ENCODE data around the gene MMP24.
A peak's percentile ranks its signal among the peaks of the same experiment; 100 is the strongest.

MMP24 gene

GRCh38 chr20:35297740-35298139 lies 71.2 kb downstream of the MMP24 start:
- no peak overlapping the region for H3K4me3 ChIP-seq (ENCODE audit: low read depth, low read length)
- no peak for DNase-seq (ENCODE audit: low read depth, low spot score)
- in situ Hi-C loops (cut with HindIII; ENCODE audit: low sequenced_read_pairs) = no loop called here
- TF ChIP-seq CTCF (IDR thresholded peaks at IDR 0.05; ENCODE audit: low read depth, low read length) = no peak

GRCh38 chr20:35298264-35298663 lies 71.8 kb downstream of the MMP24 start:
- in situ Hi-C loops (cut with HindIII; ENCODE audit: low sequenced_read_pairs) = no loop called here
- no peak for TF ChIP-seq CTCF (IDR thresholded peaks at IDR 0.05; ENCODE audit: low read depth, low read length)
- DNase-seq (ENCODE audit: low read depth, low spot score) = no peak
- no peak overlapping the region for H3K4me3 ChIP-seq (ENCODE audit: low read depth, low read length)

DNA sequence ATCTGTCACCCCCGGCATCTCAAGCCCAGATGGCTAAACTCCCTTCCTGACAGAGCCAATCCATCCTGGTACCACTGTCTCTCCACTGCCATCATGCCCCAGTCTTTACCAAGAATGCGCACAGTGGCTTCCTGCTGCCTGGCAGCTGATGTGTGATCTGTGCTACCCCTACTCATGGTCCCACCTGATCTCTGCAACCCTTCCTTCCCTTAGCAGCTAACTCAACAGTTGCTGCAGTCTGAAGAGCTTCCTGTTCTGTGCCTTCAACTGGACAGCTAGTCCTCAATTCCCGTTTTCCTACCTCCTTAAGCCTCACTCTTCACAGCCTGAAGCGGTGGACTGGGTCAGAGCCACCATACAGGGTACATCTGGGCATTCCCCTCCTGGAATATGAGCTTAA lies 73.3 kb downstream of the MMP24 start:
- no peak for TF ChIP-seq CTCF (IDR thresholded peaks at IDR 0.05; ENCODE audit: low read depth, low read length)
- no peak for DNase-seq (ENCODE audit: low read depth, low spot score)
- in situ Hi-C loops (cut with HindIII; ENCODE audit: low sequenced_read_pairs) = loop anchor here (25.0 kb wide), 1 partner anchor 138 kb away; the partner anchor contains the start of gene GDF5
- H3K4me3 ChIP-seq (ENCODE audit: low read depth, low read length) = no peak overlapping the region

DNA sequence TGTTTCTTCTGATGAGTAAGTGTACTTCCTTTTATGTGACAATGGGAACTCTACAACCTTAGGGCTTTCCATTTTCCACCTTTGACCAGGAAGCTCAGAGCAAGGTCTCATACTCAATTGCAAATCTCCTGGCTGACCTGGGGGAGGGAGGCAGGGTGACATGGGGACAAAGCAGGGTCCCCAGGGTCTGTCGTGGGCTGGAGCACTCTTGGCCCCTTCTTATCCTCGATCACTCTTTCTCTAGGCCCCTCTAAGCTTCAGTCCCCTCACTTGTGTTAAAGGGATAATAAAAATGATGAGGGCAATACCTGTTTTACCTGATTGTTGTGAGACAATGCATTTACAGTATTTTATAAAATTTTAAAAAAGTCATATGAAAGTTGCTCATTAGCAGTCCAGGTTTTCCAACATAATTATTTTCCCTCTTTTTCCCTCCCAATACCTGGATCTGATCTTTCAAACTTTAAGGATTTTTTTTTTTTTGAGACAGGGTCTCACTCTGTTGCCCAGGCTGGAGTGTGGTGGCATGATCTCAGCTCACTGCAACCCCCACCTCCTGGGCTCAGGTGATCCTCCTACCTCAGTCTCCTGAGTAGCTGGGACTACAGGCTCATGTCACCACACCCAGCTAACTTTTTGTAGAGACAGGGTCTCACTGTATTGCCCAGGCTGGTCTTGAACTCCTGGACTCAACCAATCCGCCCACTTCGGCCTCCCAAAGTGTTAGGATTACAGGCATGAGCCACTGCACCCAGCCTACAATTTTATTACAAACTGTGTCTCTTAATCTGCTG lies 74.2 kb downstream of the MMP24 start:
- in situ Hi-C loops (cut with HindIII; ENCODE audit: low sequenced_read_pairs) = loop anchor here (25.0 kb wide), 1 partner anchor 137 kb away; the partner anchor contains the start of gene GDF5
- no peak overlapping the region for H3K4me3 ChIP-seq (ENCODE audit: low read depth, low read length)
- no peak for DNase-seq (ENCODE audit: low read depth, low spot score)
- no peak for TF ChIP-seq CTCF (IDR thresholded peaks at IDR 0.05; ENCODE audit: low read depth, low read length)

- no peak for TF ChIP-seq CTCF (IDR thresholded peaks at IDR 0.05; ENCODE audit: low read depth, low read length)
- in situ Hi-C loops (cut with HindIII; ENCODE audit: low sequenced_read_pairs) = loop anchor here (25.0 kb wide), 1 partner anchor 136 kb away; the partner anchor contains the start of gene GDF5
- DNase-seq (ENCODE audit: low read depth, low spot score) = no peak
- no peak overlapping the region for H3K4me3 ChIP-seq (ENCODE audit: low read depth, low read length)
Observed at GRCh38 chr20:35301426-35301825, 74.9 kb downstream of the MMP24 start.

GRCh38 chr20:35302421-35303335 lies 76.2 kb downstream of the MMP24 start:
- H3K4me3 ChIP-seq (ENCODE audit: low read depth, low read length) = no peak overlapping the region
- TF ChIP-seq CTCF (IDR thresholded peaks at IDR 0.05; ENCODE audit: low read depth, low read length) = no peak
- peak; percentile 82 for DNase-seq (ENCODE audit: low read depth, low spot score)
- in situ Hi-C loops (cut with HindIII; ENCODE audit: low sequenced_read_pairs) = loop anchor here (25.0 kb wide), 1 partner anchor 135 kb away; the partner anchor contains the start of gene GDF5

All from astrocyte of the spinal cord (primary cell).